Measurements from ENCODE around the gene DNMT3B.
"Not testable (repeated sequence)": the region's sequence is repeated elsewhere in the genome, so short reads cannot be mapped to it uniquely, and the experiment has no call there.

DNMT3B gene

GRCh38 chr20:32761831-32762753 is at the start of gene DNMT3B:
DNMT3B (plus strand) TSS chr20:32762385; CDS start chr20:32780324, 17,939 bp downstream.
- DNase-seq, result peak; percentile 64

GRCh38 chr20:32718749-32719348 is 43.3 kb upstream of the DNMT3B start:
- no peak for DNase-seq

- DNase-seq, result no peak
These were observed 34.5 kb upstream of the DNMT3B start for GRCh38 chr20:32727683-32728082.

- DNase-seq, result not testable (repeated sequence)
These were observed 33.8 kb upstream of the DNMT3B start for GRCh38 chr20:32728435-32728834.

GRCh38 chr20:32729334-32729733 is 32.9 kb upstream of the DNMT3B start:
- DNase-seq, result not testable (repeated sequence)

- DNase-seq, result no peak
These were observed 30.3 kb upstream of the DNMT3B start for GRCh38 chr20:32731882-32732266.

- DNase-seq, result peak; percentile 19
These were observed 24.6 kb upstream of the DNMT3B start for GRCh38 chr20:32737371-32738223.

- DNase-seq, result no peak
These were observed 21.0 kb upstream of the DNMT3B start for GRCh38 chr20:32741151-32741550.

GRCh38 chr20:32742322-32743236 is 19.6 kb upstream of the DNMT3B start:
- DNase-seq, result no peak

GRCh38 chr20:32743237-32744112 is 18.7 kb upstream of the DNMT3B start, which contains the start of gene COMMD7:
COMMD7 (minus strand) TSS chr20:32743467; CDS start chr20:32743391, 76 bp downstream.
- DNase-seq, result peak; percentile 55

GRCh38 chr20:32749914-32750637 is 12.1 kb upstream of the DNMT3B start:
- no peak for DNase-seq

- DNase-seq, result no peak
These were observed 10.9 kb upstream of the DNMT3B start for GRCh38 chr20:32751293-32751692.

GRCh38 chr20:32751702-32752457 is 10.3 kb upstream of the DNMT3B start:
- no peak for DNase-seq

- DNase-seq, result no peak
These were observed 9.5 kb upstream of the DNMT3B start for GRCh38 chr20:32752458-32753250.

- no peak for DNase-seq
These were observed 8.5 kb upstream of the DNMT3B start for GRCh38 chr20:32753731-32754130.

GRCh38 chr20:32756156-32756555 is 6.0 kb upstream of the DNMT3B start:
- no peak for DNase-seq

GRCh38 chr20:32761417-32761830 is 761 bp upstream of the DNMT3B start:
- no peak for DNase-seq

- no peak for DNase-seq
These were observed 593 bp downstream of the DNMT3B start for GRCh38 chr20:32762754-32763201.

Measured in activated gamma-delta T cell treated with Interleukin-2 at 50 U/mL for 16 hours (primary cell).